GM06990 (cell line): ENCODE measurements around the gene HNRNPK.
A peak's percentile ranks its signal among the peaks of the same experiment; 100 is the strongest.

Experiments
- DNase-seq: peaks from one replicate; pipeline ENCODE4 v3.0.0-alpha.2; 2011; ENCODE audit not compliant: insufficient read length; ENCODE audit errors: extremely low read depth
- H3K27me3 ChIP-seq: replicated peaks from 2 replicates; pipeline ENCODE4 v1.6.0; 2011; ENCODE audit warnings: low read length; ENCODE audit not compliant: control insufficient read depth, insufficient read depth
- H3K36me3 ChIP-seq: 2 replicates; pipeline ENCODE4 v1.5.1; 2011; ENCODE audit warnings: low read length; ENCODE audit not compliant: control insufficient read depth, insufficient read depth
- H3K4me3 ChIP-seq: replicated peaks from 2 replicates; pipeline ENCODE4 v1.5.1; 2011; ENCODE audit warnings: low read depth, mild to moderate bottlenecking, control low read depth, low read length
- TF ChIP-seq, protein P1 (sequence below): IDR thresholded peaks from 2 replicates; pipeline ENCODE4 v1.5.1; 2011; ENCODE audit warnings: low read length, control low read depth, mild to moderate bottlenecking, inconsistent platforms; ENCODE audit not compliant: insufficient read depth, poor library complexity, severe bottlenecking

Gene HNRNPK

DNA sequence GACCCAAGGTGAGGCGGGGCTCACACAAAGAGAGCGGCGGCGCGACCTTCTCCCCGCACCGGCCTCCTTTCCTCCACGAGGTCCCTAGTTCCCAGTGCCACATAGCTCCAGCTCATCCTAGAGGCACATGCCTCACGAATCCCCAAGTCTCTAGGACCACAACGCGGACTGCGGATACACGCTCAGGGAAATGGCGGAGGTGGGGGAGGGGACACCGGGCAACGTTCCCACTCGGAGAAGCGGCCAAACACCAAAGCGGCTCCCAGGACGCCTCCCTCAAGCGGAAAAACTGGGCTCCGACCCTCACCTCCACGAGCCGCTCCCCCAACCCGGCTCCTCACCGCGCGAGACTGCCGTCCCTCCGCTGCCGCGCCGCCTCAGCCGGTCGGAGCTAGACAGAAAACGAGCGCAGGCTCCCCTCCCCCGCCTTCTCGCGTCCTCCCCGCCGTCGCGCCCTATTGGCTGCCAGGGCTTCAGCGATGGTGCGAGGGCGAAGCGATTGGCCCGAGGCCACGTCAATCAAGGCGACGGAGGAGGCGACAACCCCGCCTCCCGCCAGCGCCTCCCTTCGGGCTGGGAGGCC, at the start of gene HNRNPK:
TSS of gene HNRNPK (minus strand) at position 404 of the 583 bp plus-strand sequence. CDS start 1,963 bp downstream, outside the sequence.
- peak; percentile 97 for DNase-seq
- Histone ChIP-seq H3K4me3 (peak within 1 kb of the TSS; percentile 99), H3K36me3 (peaks cover 6% of the 10 kb centered on the region), H3K27me3 (no peaks in the 10 kb centered on the region)
- TF ChIP-seq, protein P1, sequence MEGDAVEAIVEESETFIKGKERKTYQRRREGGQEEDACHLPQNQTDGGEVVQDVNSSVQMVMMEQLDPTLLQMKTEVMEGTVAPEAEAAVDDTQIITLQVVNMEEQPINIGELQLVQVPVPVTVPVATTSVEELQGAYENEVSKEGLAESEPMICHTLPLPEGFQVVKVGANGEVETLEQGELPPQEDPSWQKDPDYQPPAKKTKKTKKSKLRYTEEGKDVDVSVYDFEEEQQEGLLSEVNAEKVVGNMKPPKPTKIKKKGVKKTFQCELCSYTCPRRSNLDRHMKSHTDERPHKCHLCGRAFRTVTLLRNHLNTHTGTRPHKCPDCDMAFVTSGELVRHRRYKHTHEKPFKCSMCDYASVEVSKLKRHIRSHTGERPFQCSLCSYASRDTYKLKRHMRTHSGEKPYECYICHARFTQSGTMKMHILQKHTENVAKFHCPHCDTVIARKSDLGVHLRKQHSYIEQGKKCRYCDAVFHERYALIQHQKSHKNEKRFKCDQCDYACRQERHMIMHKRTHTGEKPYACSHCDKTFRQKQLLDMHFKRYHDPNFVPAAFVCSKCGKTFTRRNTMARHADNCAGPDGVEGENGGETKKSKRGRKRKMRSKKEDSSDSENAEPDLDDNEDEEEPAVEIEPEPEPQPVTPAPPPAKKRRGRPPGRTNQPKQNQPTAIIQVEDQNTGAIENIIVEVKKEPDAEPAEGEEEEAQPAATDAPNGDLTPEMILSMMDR = no peak

DNA sequence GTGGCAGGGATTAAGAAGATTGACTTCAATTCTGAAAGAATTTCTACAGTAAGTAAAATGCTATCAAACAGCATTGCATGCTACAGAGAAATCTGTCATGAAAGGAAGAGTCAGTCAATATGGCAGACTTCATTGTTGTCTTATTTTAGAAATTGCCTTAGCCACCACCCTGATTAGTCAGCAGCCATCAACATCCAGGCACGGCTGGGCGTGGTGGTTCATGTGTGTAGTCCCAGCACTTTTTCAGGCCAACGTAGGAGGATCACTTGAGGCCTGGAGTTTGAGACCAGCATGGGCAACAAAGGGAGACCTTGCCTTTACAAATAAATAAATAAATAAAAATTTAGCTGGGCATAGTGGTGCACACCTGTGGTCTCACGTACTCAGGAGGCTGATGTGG, 47.2 kb upstream of the HNRNPK start:
- TF ChIP-seq, protein P1 = no peak
- no peak for DNase-seq
- Histone ChIP-seq H3K27me3 (no peaks in the 10 kb centered on the region), H3K36me3 (no peaks in the 10 kb centered on the region), H3K4me3 (no peak overlapping the region)

- no peaks in the 10 kb centered on the region for H3K27me3 ChIP-seq
- no peak overlapping the region for H3K4me3 ChIP-seq
- TF ChIP-seq, protein P1 = no peak
- DNase-seq = no peak
- no peaks in the 10 kb centered on the region for H3K36me3 ChIP-seq
Observed at GRCh38 chr9:84024041-84024575, 44.1 kb upstream of the HNRNPK start.

DNA sequence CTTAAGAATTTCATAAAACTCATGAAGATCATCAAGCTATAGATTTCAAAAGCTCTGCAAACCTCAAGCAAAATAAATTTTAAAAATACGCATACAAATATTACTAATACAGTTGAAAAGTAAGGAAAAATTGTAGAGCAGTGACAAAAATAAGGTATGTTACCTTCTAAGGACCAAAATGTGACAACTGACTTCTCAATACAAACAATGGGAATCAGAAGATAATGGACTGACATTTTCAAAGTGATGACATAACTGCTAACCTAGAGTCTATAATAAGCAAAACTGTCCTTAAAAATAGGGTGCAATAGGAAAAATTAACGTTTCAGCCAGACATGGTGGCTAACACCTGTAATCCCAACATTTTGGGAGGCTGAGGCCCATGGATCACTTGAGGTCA, 27.6 kb upstream of the HNRNPK start:
- Histone ChIP-seq H3K4me3 (no peak overlapping the region), H3K27me3 (no peaks in the 10 kb centered on the region), H3K36me3 (no peaks in the 10 kb centered on the region; the same call in 1 of the 2 replicates)
- no peak for DNase-seq
- TF ChIP-seq, protein P1 = no peak

DNA sequence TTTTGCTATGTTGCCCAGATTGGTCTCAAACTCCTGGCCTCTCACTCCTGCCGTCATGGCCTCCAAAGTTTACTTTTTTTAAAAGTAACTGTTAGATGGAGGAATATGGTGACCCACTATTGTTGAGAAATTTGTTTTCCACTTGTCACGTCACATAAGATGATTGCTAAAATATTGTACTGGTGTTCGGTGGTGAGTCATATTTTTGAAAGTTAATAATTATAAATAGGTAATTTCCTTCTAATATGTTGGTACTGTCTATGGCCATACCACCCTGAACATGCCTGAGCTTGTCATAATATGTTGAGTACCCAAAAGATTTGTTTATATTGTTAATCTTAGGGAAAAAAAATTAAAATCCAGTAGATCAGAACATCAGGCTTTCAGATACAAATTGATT, 23.2 kb upstream of the HNRNPK start:
- TF ChIP-seq, protein P1 = no peak
- Histone ChIP-seq H3K36me3 (no peaks in the 10 kb centered on the region; the same call in 1 of the 2 replicates), H3K4me3 (no peak overlapping the region), H3K27me3 (no peaks in the 10 kb centered on the region)
- no peak for DNase-seq

DNA sequence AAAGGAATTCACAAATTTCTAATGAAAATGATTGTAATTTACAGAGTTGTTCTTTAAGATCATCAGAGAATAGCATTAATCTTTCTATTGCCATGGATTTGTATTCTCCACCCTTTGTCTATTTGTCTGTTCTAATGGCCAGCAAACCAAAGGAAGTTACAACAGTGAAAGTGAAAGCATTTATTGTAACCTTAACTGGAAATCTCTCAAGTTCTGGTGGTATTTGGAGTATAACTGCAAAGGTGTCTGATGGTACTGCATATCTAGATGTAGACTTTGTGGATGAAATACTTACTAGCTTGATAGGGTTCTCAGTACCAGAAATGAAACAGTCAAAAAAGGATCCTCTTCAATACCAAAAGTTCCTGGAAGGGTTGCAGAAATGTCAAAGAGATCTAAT, 22.3 kb upstream of the HNRNPK start:
- Histone ChIP-seq H3K4me3 (no peak overlapping the region), H3K36me3 (no peaks in the 10 kb centered on the region; the same call in 1 of the 2 replicates), H3K27me3 (no peaks in the 10 kb centered on the region)
- DNase-seq = no peak
- TF ChIP-seq, protein P1 = no peak
